Thoracic aorta endothelial cell (primary cell): Measurements from ENCODE around the gene WDR5B. TPM values are rescaled to one million over a fixed set of nuclear protein-coding genes. Genes with fewer than 3 reads are reported as not detected.

Source experiments
- small RNA-seq: library from RNA; depleted of rRNA; stranded (forward); fragments of <200 nt; gene quantifications from one replicate; pipeline ENCODE3, GENCODE V24; 2012
- total RNA-seq: library from RNA; depleted of rRNA; stranded (reverse); fragments of >200 nt; gene quantifications from 2 replicates; pipeline ENCODE4 v1.2.3, GENCODE V29; 2012

The WDR5B gene
- 5.5 and 5.9 TPM in 2 replicates for total RNA-seq

DNA sequence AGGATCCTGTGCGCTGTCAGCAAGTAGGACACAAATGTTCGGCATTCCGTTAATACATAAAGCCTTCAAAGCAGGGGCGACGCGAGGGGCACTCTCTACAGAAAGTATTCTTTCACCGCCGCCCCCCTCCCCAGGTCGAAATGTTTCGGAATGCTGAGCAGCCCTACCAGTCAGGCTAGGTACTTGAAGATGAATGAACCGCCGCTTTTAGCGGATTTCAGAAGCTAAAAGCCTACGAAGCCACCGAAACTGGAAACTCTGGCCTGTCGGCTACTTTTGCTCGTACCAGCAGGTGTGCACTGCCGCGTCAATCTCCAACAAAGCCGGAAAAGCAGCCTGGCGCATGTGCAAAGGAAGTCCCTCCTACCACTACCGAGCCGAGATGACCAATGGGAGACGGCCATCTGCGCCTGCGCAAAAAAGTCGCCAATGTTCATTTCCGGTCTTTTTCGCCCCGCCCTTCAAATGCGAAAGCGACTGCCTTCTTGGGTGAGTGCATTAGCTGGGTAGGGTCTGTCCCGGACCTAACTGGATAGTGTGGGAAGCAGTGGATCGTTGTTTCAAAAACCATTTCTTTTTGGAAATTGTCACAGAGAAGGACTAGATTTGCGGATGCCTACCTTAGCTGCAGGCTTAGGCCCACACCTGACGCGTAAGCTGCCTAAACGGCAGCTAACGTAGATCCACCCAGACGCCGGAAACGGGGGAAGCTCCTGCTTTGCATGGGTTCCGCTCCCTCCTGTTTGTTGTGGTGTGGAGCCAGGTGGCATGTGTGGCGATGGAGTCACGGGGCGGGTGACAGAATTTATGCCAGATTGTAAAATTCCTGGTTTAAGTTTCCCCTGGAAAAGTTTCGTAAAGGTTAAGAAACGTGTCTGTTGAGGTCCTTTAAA, at the start of gene WDR5B:
WDR5B (minus strand) TSS at position 301 of the 893 bp plus-strand sequence. CDS start 534 bp downstream, outside the sequence.

DNA sequence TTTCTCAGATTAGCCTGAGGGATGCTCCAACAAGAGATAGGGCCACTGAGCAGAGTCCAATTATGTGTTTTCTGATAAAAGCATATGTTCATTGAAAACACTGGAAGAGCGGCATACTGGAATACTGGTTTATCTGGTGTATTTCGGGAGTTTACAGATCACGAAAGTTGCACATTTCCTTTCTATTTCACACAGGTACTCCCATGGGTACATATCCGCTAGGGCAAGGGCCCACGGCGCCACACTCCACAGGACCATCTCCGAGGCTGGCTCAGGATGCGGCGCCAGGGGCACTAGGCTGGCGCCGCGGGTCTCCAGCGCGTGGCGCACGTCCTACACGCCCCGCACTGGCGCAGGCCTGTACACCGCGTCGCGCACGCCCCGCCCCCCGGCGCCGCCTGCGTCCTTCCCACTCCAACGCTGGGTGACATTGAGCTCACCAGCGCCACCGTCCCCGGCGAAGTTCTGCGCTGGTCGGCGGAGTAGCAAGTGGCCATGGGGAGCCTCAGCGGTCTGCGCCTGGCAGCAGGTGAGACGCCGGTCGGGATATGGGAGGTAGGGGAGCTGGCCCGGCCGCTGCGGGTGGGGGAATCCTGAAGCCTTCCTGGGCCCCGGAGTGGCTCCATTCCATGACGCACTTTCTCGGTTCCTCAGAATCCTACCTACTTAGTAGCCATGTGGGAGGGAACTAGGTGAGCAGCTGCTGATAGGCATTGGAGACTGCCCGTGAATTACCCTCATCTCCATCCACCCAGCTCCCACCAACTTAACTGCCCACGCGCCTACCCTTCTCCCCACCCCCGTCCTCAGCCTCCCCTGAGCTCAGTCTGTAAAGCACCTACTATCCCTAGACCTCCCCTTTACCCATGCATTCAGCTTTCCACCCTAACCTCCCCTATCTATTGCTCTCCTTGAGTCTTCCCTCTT, 31.8 kb downstream of the WDR5B start, which contains the start of gene FAM162A:
FAM162A (plus strand) TSS at position 412 of the 927 bp plus-strand sequence; CDS start at position 496, 84 bp downstream.

GRCh38 chr3:122382888-122383666, 32.8 kb downstream of the WDR5B start, which contains the start of gene MIX23:
Gene MIX23 (minus strand): TSS chr3:122383231. CDS start chr3:122383224, 7 bp downstream.

Small RNAs within 50 kb of the gene (small RNA-seq; reads per million reads assigned to genes)
- gene AC083798.1, result 0.21 reads per million

Other genes starting within 250 kb of the WDR5B start
- gene CASR, start 232.4 kb downstream of the WDR5B start, total RNA-seq, result not detected in 2 replicates
- gene CSTA, start 90.8 kb downstream of the WDR5B start, total RNA-seq, result not detected in 2 replicates
- 42.3 and 45.9 TPM in 2 replicates for gene MIX23, start 32.8 kb downstream of the WDR5B start, total RNA-seq
- gene FAM162A, start 31.9 kb downstream of the WDR5B start, total RNA-seq, result 21.0 and 24.6 TPM in 2 replicates
- gene KPNA1, start 98.9 kb upstream of the WDR5B start, total RNA-seq, result 81.4 and 98.1 TPM in 2 replicates
- 13.8 and 17.8 TPM in 2 replicates for gene PARP9, start 148.2 kb upstream of the WDR5B start, total RNA-seq
- gene DTX3L, start 148.3 kb upstream of the WDR5B start, total RNA-seq, result 23.7 and 29.9 TPM in 2 replicates
- gene PARP15, start 161.6 kb upstream of the WDR5B start, total RNA-seq, result 0.53 and 0.57 TPM in 2 replicates